Measurements from ENCODE around the gene KCNN3.

- TF ChIP-seq, protein P1, sequence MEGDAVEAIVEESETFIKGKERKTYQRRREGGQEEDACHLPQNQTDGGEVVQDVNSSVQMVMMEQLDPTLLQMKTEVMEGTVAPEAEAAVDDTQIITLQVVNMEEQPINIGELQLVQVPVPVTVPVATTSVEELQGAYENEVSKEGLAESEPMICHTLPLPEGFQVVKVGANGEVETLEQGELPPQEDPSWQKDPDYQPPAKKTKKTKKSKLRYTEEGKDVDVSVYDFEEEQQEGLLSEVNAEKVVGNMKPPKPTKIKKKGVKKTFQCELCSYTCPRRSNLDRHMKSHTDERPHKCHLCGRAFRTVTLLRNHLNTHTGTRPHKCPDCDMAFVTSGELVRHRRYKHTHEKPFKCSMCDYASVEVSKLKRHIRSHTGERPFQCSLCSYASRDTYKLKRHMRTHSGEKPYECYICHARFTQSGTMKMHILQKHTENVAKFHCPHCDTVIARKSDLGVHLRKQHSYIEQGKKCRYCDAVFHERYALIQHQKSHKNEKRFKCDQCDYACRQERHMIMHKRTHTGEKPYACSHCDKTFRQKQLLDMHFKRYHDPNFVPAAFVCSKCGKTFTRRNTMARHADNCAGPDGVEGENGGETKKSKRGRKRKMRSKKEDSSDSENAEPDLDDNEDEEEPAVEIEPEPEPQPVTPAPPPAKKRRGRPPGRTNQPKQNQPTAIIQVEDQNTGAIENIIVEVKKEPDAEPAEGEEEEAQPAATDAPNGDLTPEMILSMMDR (IDR thresholded peaks at IDR 0.05): no peak
- TF ChIP-seq ZFX (IDR thresholded peaks at IDR 0.05; ENCODE audit: borderline replicate concordance): no peak
Measured at GRCh38 chr1:154835531-154836324, 34.4 kb downstream of the KCNN3 start.
